ENCODE data around the gene ALDH6A1. TPM values are rescaled to one million over a fixed set of nuclear protein-coding genes. Genes with fewer than 3 reads are reported as not detected.

The ALDH6A1 gene
- total RNA-seq (2016; rRNA removed; fragmentation: Illumina TruSeq; extraction: Trizol) (49.9 and 71.6 TPM in 2 replicates), polyA plus RNA-seq (2011; rRNA removed) (18.5 and 26.9 TPM in 2 replicates), polyA minus RNA-seq (2011; rRNA and poly(A)+ RNA removed; ENCODE audit: low replicate concordance) (14.9 and 55.6 TPM in 2 replicates), Bru-seq, nascent RNA (percentile 66 among the genes with signal in this experiment), BruChase-seq, experiment 1, labeled RNA remaining after a 6-hour chase (percentile 71 among the genes with signal in this experiment), BruChase-seq, experiment 2, labeled RNA remaining after a 2-hour chase (percentile 59 among the genes with signal in this experiment)
- total RNA-seq (2016; cell fraction: cytosol; rRNA removed; fragmentation: Illumina TruSeq; extraction: Trizol; ENCODE audit: low read depth): 2.8 and 3.1 TPM in 2 replicates
- total RNA-seq (2016; cell fraction: insoluble cytoplasmic fraction; rRNA removed; fragmentation: Illumina TruSeq; extraction: Trizol): 48.5 and 65.6 TPM in 2 replicates
- total RNA-seq (2016; cell fraction: membrane; rRNA removed; fragmentation: Illumina TruSeq; extraction: Trizol): 7.8 and 9.3 TPM in 2 replicates
- 23.1 and 25.7 TPM in 2 replicates for total RNA-seq (2016; cell fraction: nucleus; rRNA removed; fragmentation: Illumina TruSeq; extraction: Trizol)
- 14.8 and 16.9 TPM in 2 replicates for polyA plus RNA-seq (2011; cell fraction: cytosol; rRNA removed)
- 6.1 and 8.5 TPM in 2 replicates for polyA plus RNA-seq (2011; cell fraction: nucleus; rRNA removed)
- polyA plus RNA-seq (2012): 6.4 and 21.1 TPM in 2 replicates
- 1.5 and 1.9 TPM in 2 replicates for polyA plus RNA-seq (2016; cell fraction: cytosol; fragmentation: Illumina TruSeq; extraction: Trizol; ENCODE audit: low read depth)
- 41.3 and 47.7 TPM in 2 replicates for polyA plus RNA-seq (2016; cell fraction: insoluble cytoplasmic fraction; fragmentation: Illumina TruSeq; extraction: Trizol; ENCODE audit: low read depth)
- polyA plus RNA-seq (2016; cell fraction: membrane; fragmentation: Illumina TruSeq; extraction: Trizol; ENCODE audit: low read depth): 3.2 and 3.8 TPM in 2 replicates
- 18.3 and 21.1 TPM in 2 replicates for polyA plus RNA-seq (2016; cell fraction: nucleus; fragmentation: Illumina TruSeq; extraction: Trizol; ENCODE audit: insufficient read depth, low read depth)
- polyA minus RNA-seq (2011; cell fraction: cytosol; rRNA and poly(A)+ RNA removed): 25.7 and 29.4 TPM in 2 replicates
- polyA minus RNA-seq (2011; cell fraction: nucleus; rRNA and poly(A)+ RNA removed): 14.8 and 18.8 TPM in 2 replicates
- long read RNA-seq, experiment 1, full-length matches to known transcripts: 20 of 32 reads
- long read RNA-seq, experiment 1, partial matches to known transcripts: 2 of 32 reads
- long read RNA-seq, experiment 1, other reads (novel, unspliced or antisense): 10 of 32 reads
- long read RNA-seq, experiment 2, partial matches to known transcripts: 2 of 15 reads
- long read RNA-seq, experiment 2, other reads (novel, unspliced or antisense): 13 of 15 reads

- POLR2A ChIA-PET: interaction anchor here (0.5 to 2.1 kb wide), 6 partner anchors 82 to 347 kb away, joined by 3 to 11 read pairs (median 3); partner anchors contain the start of genes COQ6, FAM161B and ZNF410
- in situ Hi-C loops (cut with HindIII; ENCODE audit: extremely low pct_ligation_motif_present, low pct_unique_long_range_greater_than_20kb): no loop called here
- FAIRE-seq (peak; percentile 86), DNase-seq (ENCODE audit: low spot score) (peak; percentile 100), ATAC-seq (peak; percentile 97)
- Histone ChIP-seq H3K9ac (ENCODE audit: insufficient read depth, low read depth, low read length) (peak within 1 kb of the TSS; percentile 94), H3K27me3 (ENCODE audit: control insufficient read depth in 1 of 2, insufficient read depth in 2 of 2, low read length in 2 of 2) (no peaks in the 10 kb centered on the region; a peak in 1 of 5 replicates), H3K4me2 (ENCODE audit: low read depth, low read length) (peak within 1 kb of the TSS; percentile 96), H3K79me2 (ENCODE audit: insufficient read depth, low read length) (peaks cover 40% of the 10 kb centered on the region), H2AFZ (ENCODE audit: low read length) (peak within 1 kb of the TSS; percentile 12), H3K4me1 (ENCODE audit: insufficient read depth, low read length) (peaks cover 46% of the 10 kb centered on the region), H3K9me3 (ENCODE audit: low read length) (no peaks in the 10 kb centered on the region), H3K27ac (ENCODE audit: extremely low read length, insufficient read depth, low read length) (peak within 1 kb of the TSS; percentile 95), H3K36me3 (replicated peaks in 1 of 2; ENCODE audit: control insufficient read depth in 1 of 2, insufficient read depth in 2 of 2, low read length in 2 of 2) (no peaks in the 10 kb centered on the region), H4K20me1 (ENCODE audit: insufficient read depth, low read length) (no peaks in the 10 kb centered on the region), H3K4me3 (replicated peaks in 1 of 3; ENCODE audit: insufficient read depth in 1 of 3, low read depth in 2 of 3, low read length in 3 of 3) (peak within 1 kb of the TSS; percentile 95 to 100 (median 98))
- intact Hi-C loops (cut with micrococcal nuclease; ENCODE audit: unreplicated experiment): no loop called here
- no TSS peak for BruUV-seq (replicated peaks)
- 2% methylated on average over 20 of the region's 46 CpGs for WGBS (ENCODE audit: low lambda C conversion rate)
- CTCF ChIA-PET (ENCODE audit: low intra/inter-chr PET ratio, low total read pairs): no interaction called here
- TF ChIP-seq ZNF512B (CRISPR knock-in tag; IDR thresholded peaks at IDR 0.05; ENCODE audit: borderline replicate concordance) (no peak), SRF (IDR thresholded peaks at IDR 0.05; ENCODE audit: low read depth, low read length) (peak; percentile 78), ZNF367 (CRISPR knock-in tag; IDR thresholded peaks at IDR 0.05; ENCODE audit: borderline replicate concordance) (no peak), ZNF878 (CRISPR knock-in tag; IDR thresholded peaks at IDR 0.05) (no peak), ZNF543 (CRISPR knock-in tag; IDR thresholded peaks at IDR 0.05) (no peak; the same call in 1 of the 2 replicates), PAXIP1 (CRISPR knock-in tag; conservative IDR thresholded peaks at IDR 0.05) (no peak; the same call in 1 of the 2 replicates), HNF4G (IDR thresholded peaks at IDR 0.05; ENCODE audit: borderline replicate concordance, low read depth, low read length) (no peak), HNF4G (CRISPR knock-in tag; IDR thresholded peaks at IDR 0.05; ENCODE audit: borderline replicate concordance, low read depth) (no peak), KLF16 (CRISPR knock-in tag; IDR thresholded peaks at IDR 0.05) (peak in 1 of 2 experiments; percentile 74; a peak in 2 of 4 replicates), HNRNPLL (IDR thresholded peaks at IDR 0.05; ENCODE audit: low read depth, low read length, poor library complexity, severe bottlenecking) (peak; percentile 84)
Observed at GRCh38 chr14:74084277-74085046, at the start of gene ALDH6A1, which contains the start of gene LIN52. Gene ALDH6A1 (minus strand): TSS chr14:74084453. CDS start chr14:74084394, 59 bp downstream. Gene LIN52 (plus strand): TSS chr14:74084956. CDS start chr14:74084975, 19 bp downstream.

All from HepG2 (cell line).